LNCaP clone FGC (cell line): ENCODE results near the gene HSPA1L.
A peak's percentile ranks its signal among the peaks of the same experiment; 100 is the strongest.

Source experiments
- DNase-seq: peaks from one replicate; pipeline ENCODE4 v3.0.0-alpha.2; 2011; ENCODE audit warnings: low read depth
- H3K4me3 ChIP-seq: 2 replicates; pipeline ENCODE4 v1.5.1; 2011; ENCODE audit warnings: mild to moderate bottlenecking, low read depth, low read length, control low read depth
- TF ChIP-seq, protein P1 (sequence below): IDR thresholded peaks from 2 replicates; pipeline ENCODE4 v1.5.1; 2012; ENCODE audit warnings: mild to moderate bottlenecking; ENCODE audit not compliant: control insufficient read depth, insufficient read depth; ENCODE audit errors: extremely low read depth

Gene HSPA1L

DNA sequence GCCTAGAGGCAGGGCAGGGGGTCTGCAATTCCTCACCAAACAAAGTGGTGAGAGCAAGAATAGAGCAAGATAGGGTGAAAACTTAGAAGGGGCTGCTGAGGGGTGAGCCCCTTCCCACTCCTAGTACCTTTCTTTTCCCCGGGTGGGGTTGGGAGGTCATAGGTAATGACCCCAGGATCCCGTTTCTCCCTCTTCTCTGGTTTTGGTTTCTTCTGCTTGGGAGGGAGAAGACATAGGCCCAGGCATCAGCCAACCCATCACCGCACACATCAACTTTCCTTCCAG, 23.1 kb downstream of the HSPA1L start:
- H3K4me3 ChIP-seq = no peak overlapping the region
- TF ChIP-seq, protein P1, sequence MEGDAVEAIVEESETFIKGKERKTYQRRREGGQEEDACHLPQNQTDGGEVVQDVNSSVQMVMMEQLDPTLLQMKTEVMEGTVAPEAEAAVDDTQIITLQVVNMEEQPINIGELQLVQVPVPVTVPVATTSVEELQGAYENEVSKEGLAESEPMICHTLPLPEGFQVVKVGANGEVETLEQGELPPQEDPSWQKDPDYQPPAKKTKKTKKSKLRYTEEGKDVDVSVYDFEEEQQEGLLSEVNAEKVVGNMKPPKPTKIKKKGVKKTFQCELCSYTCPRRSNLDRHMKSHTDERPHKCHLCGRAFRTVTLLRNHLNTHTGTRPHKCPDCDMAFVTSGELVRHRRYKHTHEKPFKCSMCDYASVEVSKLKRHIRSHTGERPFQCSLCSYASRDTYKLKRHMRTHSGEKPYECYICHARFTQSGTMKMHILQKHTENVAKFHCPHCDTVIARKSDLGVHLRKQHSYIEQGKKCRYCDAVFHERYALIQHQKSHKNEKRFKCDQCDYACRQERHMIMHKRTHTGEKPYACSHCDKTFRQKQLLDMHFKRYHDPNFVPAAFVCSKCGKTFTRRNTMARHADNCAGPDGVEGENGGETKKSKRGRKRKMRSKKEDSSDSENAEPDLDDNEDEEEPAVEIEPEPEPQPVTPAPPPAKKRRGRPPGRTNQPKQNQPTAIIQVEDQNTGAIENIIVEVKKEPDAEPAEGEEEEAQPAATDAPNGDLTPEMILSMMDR = no peak
- DNase-seq = no peak

DNA sequence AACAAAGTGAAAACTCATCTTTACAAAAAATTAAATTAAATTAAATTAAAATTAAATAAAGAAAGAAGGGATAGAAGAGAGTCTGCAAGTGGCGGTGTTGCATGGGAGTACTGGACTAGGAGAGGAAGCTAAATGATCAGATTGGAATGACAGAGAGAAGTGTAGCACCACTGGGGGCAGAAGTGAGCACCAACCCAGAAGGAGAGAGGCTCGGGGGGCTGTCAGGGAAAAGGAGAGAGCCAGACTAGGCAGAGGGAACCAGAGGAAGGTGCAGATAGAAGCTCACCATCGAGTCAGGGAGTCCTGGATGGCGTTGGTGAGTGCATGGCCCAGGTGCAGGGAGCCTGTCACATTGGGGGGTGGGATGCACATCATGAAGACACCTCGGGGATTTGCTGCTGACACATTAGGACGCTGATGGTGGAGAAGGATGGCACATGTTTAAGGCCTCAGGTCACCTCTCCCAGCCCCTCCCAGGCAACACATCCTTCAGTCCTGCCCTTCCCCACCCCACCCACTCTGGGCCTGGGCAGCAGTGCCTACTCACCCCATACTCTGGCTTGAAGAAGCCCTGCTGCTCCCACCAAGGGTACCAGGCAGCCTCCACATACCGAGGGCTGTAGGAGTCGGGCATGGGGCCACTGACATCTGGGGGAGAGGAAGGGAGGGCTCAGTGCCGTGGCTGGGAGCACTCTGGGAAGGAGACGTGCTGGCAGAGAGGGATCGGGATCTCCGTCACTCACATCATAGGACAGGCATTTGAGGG, 23.6 kb downstream of the HSPA1L start:
- DNase-seq = no peak
- TF ChIP-seq, protein P1 = peak; percentile 57
- no peak overlapping the region for H3K4me3 ChIP-seq

DNA sequence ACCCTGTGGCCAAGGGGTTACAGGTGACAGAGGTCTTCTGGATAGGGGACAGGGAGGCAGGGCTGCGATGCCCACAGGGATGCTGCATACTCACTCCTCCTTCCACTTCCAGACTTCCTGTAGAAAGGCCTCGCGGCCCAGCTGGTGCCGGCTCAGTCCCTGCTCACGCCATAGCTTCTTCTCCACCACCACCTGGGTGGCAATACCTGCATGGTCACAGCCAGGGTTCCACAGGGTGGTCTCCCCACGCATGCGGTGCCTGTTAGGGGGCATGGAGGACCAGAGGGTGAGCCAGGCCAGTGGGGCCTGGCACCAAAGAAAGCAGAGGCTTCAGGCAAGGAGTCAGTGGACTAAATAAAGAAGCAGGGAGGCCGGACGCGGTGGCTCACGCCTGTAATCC, 29.6 kb downstream of the HSPA1L start:
- H3K4me3 ChIP-seq = no peak overlapping the region
- TF ChIP-seq, protein P1 = no peak
- no peak for DNase-seq

DNA sequence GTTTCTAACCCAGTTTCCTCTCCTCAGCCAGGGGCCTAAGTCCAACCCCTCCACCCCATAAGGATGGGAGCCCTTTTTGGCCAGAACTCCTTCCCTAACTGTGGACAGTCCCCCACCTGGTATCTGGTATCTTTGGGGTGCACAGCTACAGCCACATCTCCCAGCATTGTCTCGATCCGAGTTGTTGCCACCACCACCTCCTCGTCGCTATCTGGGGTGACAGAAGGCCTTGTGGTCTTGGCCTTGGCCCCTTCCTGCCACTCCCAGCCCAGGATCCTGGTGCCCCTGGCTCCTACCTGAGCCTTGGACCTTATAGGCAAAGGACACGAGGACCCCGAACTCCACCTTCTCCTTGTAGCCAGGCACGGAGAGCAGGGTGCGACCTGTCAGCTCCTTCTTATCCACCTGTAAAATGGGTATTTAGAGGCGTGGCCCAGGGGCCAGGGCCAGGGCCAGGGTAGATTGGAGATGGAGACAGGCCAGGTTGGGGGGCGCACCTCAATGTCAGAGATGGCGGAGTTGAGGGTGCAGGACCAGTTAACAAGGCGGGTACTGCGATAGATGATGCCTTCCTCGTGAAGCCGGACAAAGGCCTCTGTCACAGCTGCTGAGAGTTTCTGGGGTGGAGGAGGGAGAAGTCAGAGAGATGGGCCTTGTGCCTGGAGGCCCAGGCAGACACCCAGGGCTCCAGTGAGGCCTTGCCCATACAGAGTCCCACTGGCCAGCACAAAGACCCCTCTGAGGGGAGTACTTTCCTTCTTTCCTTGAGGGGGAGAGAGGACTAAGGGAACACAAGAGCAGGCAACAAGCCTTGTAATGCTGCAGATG, 30.8 kb downstream of the HSPA1L start:
- TF ChIP-seq, protein P1 = no peak
- H3K4me3 ChIP-seq = no peak overlapping the region
- DNase-seq = no peak

DNA sequence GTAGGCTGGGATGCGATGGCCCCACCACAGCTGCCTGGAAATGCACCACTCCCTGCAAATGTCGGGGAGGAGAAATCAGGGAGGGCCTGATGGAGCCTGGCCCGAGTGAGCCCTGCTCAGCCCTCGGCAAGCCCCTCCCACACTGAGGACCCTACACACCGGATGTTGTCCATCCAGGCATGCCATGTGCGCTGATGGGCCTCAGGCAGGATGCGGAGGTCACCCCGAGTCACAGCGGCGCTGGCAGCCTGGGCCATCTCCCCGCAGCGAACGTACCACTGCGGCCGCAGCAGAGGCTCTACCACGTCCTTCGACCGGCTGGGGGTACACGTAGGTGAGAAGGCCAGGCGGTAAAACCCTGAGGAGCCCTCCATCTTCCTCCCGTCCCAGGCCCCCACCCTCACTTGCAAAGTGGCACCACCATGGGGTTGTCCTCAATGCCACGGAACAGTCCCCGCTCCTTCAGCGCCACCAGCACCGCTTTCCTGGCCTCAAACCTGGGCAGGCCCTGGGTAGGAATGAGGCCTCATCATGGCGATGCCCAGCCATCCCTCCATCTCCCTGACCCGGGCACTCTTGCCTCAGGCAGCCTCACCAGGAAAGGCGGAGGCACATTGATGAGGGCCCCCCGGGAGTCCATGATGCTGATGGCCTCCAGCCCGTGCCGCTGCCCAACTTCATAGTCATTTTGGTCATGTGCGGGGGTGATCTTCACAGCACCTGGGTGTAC, 32.8 kb downstream of the HSPA1L start:
- TF ChIP-seq, protein P1 = no peak

DNA sequence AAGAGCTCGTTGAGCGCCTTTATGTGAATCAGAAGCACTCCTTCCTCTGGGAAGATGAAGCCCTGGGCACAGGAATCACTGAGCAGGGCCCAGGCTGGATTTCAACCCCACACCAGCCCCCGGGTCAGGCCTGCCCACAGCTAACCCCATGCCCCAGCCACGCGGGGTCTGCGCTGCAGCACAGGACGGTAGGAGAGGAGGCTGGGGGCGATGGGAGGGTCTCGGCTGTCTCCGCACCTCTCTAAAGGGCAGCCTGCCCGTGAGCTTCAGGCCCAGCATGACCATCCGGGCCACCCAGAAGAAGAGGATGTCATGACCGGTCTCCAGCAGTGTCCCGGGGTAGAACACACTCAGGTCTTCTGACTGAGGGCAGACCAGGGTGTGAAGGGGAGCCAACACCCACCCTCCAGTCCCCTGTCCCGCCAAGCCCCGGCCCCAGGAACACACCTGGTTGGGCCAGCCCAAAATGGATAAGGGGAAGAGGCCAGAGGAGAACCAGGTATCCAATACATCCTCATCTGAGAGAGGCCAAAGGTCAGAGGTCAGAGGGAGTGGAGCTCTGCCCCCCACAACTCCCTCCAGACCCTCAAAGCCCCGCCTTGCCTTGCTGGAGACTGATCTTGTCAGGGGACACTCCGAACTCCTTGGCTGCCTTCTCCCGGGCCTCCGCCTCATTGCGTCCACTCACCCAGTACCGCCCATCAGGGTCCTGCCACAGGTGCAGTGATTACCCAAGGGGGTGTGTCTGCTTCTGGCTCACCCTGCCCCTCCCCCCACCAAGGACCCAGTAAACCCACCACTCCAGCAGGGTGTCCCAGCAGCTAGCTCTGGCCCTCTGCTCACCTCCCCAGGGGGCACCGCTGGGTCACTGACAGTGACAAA, 33.6 kb downstream of the HSPA1L start:
- TF ChIP-seq, protein P1 = no peak
- H3K4me3 ChIP-seq = no peak overlapping the region
- no peak for DNase-seq

More for the DNA sequence above, 32.8 kb downstream of the HSPA1L start:
- no peak overlapping the region for H3K4me3 ChIP-seq
- no peak for DNase-seq
